ENCODE results near the gene UBAC1.

UBAC1 gene

GRCh38 chr9:135910757-135911156 lies 50.4 kb downstream of the UBAC1 start:
- no peak overlapping the region for H3K27ac ChIP-seq (replicated peaks)
- no peak for TF ChIP-seq GABPA (IDR thresholded peaks at IDR 0.05; ENCODE audit: low read depth)
- no peak for TF ChIP-seq CTCF (IDR thresholded peaks at IDR 0.05; ENCODE audit: insufficient read depth, low read length)
- TF ChIP-seq POLR2AphosphoS5 (IDR thresholded peaks at IDR 0.05; ENCODE audit: low read depth): no peak
- no peak for TF ChIP-seq REST (IDR thresholded peaks at IDR 0.05; ENCODE audit: insufficient replicate concordance, low read depth)
- no peak for TF ChIP-seq SPI1 (IDR thresholded peaks at IDR 0.05; ENCODE audit: borderline replicate concordance, low read depth)
- no peak for DNase-seq (ENCODE audit: low read depth in 1 of 2, low spot score in 1 of 2)
- H3K27me3 ChIP-seq (ENCODE audit: insufficient read depth, poor library complexity, severe bottlenecking): no peaks in the 10 kb centered on the region
- no peak overlapping the region for H3K4me3 ChIP-seq (replicated peaks; ENCODE audit: insufficient read depth, low read length)

- Histone ChIP-seq H3K27ac (replicated peaks) (no peak overlapping the region), H3K27me3 (ENCODE audit: insufficient read depth, poor library complexity, severe bottlenecking) (no peaks in the 10 kb centered on the region), H3K4me3 (replicated peaks; ENCODE audit: insufficient read depth, low read length) (no peak overlapping the region)
- DNase-seq (ENCODE audit: low read depth in 1 of 2, low spot score in 1 of 2): no peak
- TF ChIP-seq REST (IDR thresholded peaks at IDR 0.05; ENCODE audit: insufficient replicate concordance, low read depth) (no peak), SPI1 (IDR thresholded peaks at IDR 0.05; ENCODE audit: borderline replicate concordance, low read depth) (peak; percentile 27; the same call in 1 of the 2 replicates), GABPA (IDR thresholded peaks at IDR 0.05; ENCODE audit: low read depth) (no peak), CTCF (IDR thresholded peaks at IDR 0.05; ENCODE audit: insufficient read depth, low read length) (no peak), POLR2AphosphoS5 (IDR thresholded peaks at IDR 0.05; ENCODE audit: low read depth) (no peak)
These were observed 51.0 kb downstream of the UBAC1 start for GRCh38 chr9:135910216-135910615.

GRCh38 chr9:135909371-135909770 lies 51.8 kb downstream of the UBAC1 start:
- TF ChIP-seq CTCF (IDR thresholded peaks at IDR 0.05; ENCODE audit: insufficient read depth, low read length) (no peak), SPI1 (IDR thresholded peaks at IDR 0.05; ENCODE audit: borderline replicate concordance, low read depth) (no peak), GABPA (IDR thresholded peaks at IDR 0.05; ENCODE audit: low read depth) (no peak), REST (IDR thresholded peaks at IDR 0.05; ENCODE audit: insufficient replicate concordance, low read depth) (no peak), POLR2AphosphoS5 (IDR thresholded peaks at IDR 0.05; ENCODE audit: low read depth) (no peak)
- H3K27me3 ChIP-seq (ENCODE audit: insufficient read depth, poor library complexity, severe bottlenecking): no peaks in the 10 kb centered on the region
- DNase-seq (ENCODE audit: low read depth in 1 of 2, low spot score in 1 of 2): no peak
- no peak overlapping the region for H3K27ac ChIP-seq (replicated peaks)
- H3K4me3 ChIP-seq (replicated peaks; ENCODE audit: insufficient read depth, low read length): no peak overlapping the region

All from HL-60 (cell line).